ENCODE measurements around the gene ZNF236. TPM values are rescaled to one million over a fixed set of nuclear protein-coding genes. Genes with fewer than 3 reads are reported as not detected.
"Not testable (repeated sequence)": the region's sequence is repeated elsewhere in the genome, so short reads cannot be mapped to it uniquely, and the experiment has no call there.

The ZNF236 gene
- total RNA-seq, 1 experiment from 2014 or later = 27.1 TPM

DNA sequence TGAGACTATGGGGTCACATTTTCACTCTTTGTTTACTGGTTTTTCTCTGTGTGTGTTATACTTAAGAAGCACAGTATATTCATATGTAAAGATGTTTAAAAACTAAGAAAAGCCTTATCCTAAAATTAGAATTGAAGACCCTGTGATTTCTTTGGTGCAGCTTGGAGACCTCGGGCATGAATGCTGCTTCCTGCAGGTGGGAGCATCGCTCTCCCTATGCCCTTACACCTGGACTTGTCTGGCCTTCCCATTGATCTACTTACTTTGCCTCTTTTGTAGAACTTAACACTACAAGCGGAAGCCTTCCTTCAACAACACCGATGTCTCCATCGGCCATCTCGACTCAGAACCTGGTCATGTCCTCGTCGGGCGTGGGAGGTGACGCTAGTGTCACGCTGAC, 114.5 kb downstream of the ZNF236 start:
- Histone ChIP-seq H4K20me1 (ENCODE audit: insufficient read depth, low read depth, low read length) (no peaks in the 10 kb centered on the region), H3K36me3 (ENCODE audit: insufficient read depth, low read length) (peaks cover 24% of the 10 kb centered on the region; the same call in 1 of the 2 replicates), H3K4me3 (ENCODE audit: low read length) (no peak overlapping the region), H3K9me3 (ENCODE audit: low read length) (no peaks in the 10 kb centered on the region), H3K9ac (ENCODE audit: low read length) (no peak overlapping the region), H3K4me2 (ENCODE audit: low read depth, low read length, poor library complexity, severe bottlenecking) (no peak overlapping the region), H3K27me3 (ENCODE audit: low read length) (no peaks in the 10 kb centered on the region), H3K27ac (ENCODE audit: low read length) (0 out of 2 replicates have a peak overlapping the region, but pooled peaks have one; percentile 4), H3K4me1 (ENCODE audit: low read length) (peaks cover 40% of the 10 kb centered on the region), H2AFZ (ENCODE audit: low read length) (no peak overlapping the region), H3K9me2 (replicated peaks; ENCODE audit: insufficient read depth, low read length) (no peaks in the 10 kb centered on the region), H3K79me2 (ENCODE audit: low read length) (peaks cover 16% of the 10 kb centered on the region; the same call in 1 of the 2 replicates)
- DNase-seq = no peak

DNA sequence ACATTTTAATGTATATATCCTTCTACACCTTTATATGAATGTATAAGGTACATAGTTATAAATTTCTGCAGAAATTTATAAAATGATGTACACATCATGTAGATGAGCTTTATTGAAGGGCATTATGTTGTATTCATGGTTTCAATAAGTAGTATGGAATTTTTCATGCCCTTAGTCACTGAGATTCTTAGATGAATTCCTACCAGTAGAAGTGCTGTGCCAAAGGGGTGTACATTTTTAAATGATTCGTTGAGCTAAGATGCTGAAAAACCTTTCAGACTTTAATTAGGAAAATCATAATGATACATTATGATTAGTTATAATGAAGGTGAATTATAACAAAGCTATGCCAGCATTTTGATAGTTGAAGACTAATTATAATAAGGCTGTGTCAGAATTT, 115.2 kb downstream of the ZNF236 start:
- Histone ChIP-seq H3K4me3 (ENCODE audit: low read length) (no peak overlapping the region), H3K9me2 (replicated peaks; ENCODE audit: insufficient read depth, low read length) (no peaks in the 10 kb centered on the region), H3K4me1 (ENCODE audit: low read length) (peaks cover 40% of the 10 kb centered on the region), H4K20me1 (ENCODE audit: insufficient read depth, low read depth, low read length) (no peaks in the 10 kb centered on the region), H3K4me2 (ENCODE audit: low read depth, low read length, poor library complexity, severe bottlenecking) (no peak overlapping the region), H2AFZ (ENCODE audit: low read length) (no peak overlapping the region), H3K27me3 (ENCODE audit: low read length) (no peaks in the 10 kb centered on the region), H3K9ac (ENCODE audit: low read length) (no peak overlapping the region), H3K9me3 (ENCODE audit: low read length) (no peaks in the 10 kb centered on the region), H3K27ac (ENCODE audit: low read length) (peak overlapping the region; percentile 31), H3K36me3 (ENCODE audit: insufficient read depth, low read length) (peaks cover 26% of the 10 kb centered on the region; the same call in 1 of the 2 replicates), H3K79me2 (ENCODE audit: low read length) (peaks cover 10% of the 10 kb centered on the region; the same call in 1 of the 2 replicates)
- no peak for DNase-seq

DNA sequence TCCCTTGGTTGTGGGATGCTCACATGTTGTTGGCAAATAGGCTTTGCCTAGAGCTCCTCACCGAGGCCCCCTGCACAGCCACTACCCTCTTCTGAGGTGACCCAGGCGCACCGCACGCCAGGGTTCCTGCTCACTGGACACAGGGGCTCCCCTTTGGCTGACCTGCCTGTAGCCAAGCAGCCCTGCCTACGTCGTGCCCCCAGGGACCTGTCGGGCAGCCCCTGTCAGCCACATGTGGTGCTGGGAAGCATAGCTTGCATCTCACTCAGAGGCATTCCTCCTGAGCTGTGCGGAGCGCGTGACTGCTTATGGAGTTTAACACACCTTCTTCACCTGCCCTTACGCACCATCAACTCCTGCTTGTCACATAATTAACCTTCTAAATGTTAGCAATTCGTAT, 116.3 kb downstream of the ZNF236 start:
- Histone ChIP-seq H2AFZ (ENCODE audit: low read length) (no peak overlapping the region), H3K27me3 (ENCODE audit: low read length) (no peaks in the 10 kb centered on the region), H3K27ac (ENCODE audit: low read length) (no peak overlapping the region), H3K79me2 (ENCODE audit: low read length) (peaks cover 10% of the 10 kb centered on the region; the same call in 1 of the 2 replicates), H3K9ac (ENCODE audit: low read length) (no peak overlapping the region), H3K4me2 (ENCODE audit: low read depth, low read length, poor library complexity, severe bottlenecking) (no peak overlapping the region), H3K9me3 (ENCODE audit: low read length) (no peaks in the 10 kb centered on the region), H3K4me1 (ENCODE audit: low read length) (peaks cover 39% of the 10 kb centered on the region), H4K20me1 (ENCODE audit: insufficient read depth, low read depth, low read length) (no peaks in the 10 kb centered on the region), H3K36me3 (ENCODE audit: insufficient read depth, low read length) (peaks cover 26% of the 10 kb centered on the region; the same call in 1 of the 2 replicates), H3K4me3 (ENCODE audit: low read length) (no peak overlapping the region), H3K9me2 (replicated peaks; ENCODE audit: insufficient read depth, low read length) (no peaks in the 10 kb centered on the region)
- DNase-seq = no peak

DNA sequence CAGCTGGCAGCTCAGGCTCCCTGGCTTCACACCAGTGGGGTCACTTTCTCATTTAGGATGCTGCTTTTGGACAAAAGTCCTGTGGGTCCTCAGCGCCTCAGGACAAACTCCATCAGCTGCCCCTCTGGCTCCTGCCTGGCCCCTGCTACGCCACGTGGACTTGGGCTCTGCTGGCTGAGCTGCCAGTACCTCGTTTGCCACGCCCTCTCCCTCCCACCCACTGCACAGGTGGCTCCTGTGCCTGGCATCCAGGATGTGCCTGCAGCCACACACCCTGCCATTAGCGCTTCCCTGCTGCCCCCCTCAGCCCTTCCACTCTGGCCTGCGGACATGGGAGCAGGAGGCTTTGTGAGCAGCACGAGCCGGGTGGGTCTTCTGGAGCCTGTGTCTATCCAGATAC, 118.9 kb downstream of the ZNF236 start:
- H4K20me1 ChIP-seq (ENCODE audit: insufficient read depth, low read depth, low read length) = no peaks in the 10 kb centered on the region
- peaks cover 18% of the 10 kb centered on the region for H3K4me1 ChIP-seq (ENCODE audit: low read length)
- H3K36me3 ChIP-seq (ENCODE audit: insufficient read depth, low read length) = peaks cover 26% of the 10 kb centered on the region
- H3K4me3 ChIP-seq (ENCODE audit: low read length) = no peak overlapping the region
- H3K9me3 ChIP-seq (ENCODE audit: low read length) = no peaks in the 10 kb centered on the region
- DNase-seq = no peak
- no peak overlapping the region for H2AFZ ChIP-seq (ENCODE audit: low read length)
- no peaks in the 10 kb centered on the region for H3K27me3 ChIP-seq (ENCODE audit: low read length)
- H3K4me2 ChIP-seq (ENCODE audit: low read depth, low read length, poor library complexity, severe bottlenecking) = no peak overlapping the region
- no peak overlapping the region for H3K9ac ChIP-seq (ENCODE audit: low read length)
- H3K9me2 ChIP-seq (replicated peaks; ENCODE audit: insufficient read depth, low read length) = no peaks in the 10 kb centered on the region
- no peaks in the 10 kb centered on the region for H3K79me2 ChIP-seq (ENCODE audit: low read length)
- no peak overlapping the region for H3K27ac ChIP-seq (ENCODE audit: low read length)

DNA sequence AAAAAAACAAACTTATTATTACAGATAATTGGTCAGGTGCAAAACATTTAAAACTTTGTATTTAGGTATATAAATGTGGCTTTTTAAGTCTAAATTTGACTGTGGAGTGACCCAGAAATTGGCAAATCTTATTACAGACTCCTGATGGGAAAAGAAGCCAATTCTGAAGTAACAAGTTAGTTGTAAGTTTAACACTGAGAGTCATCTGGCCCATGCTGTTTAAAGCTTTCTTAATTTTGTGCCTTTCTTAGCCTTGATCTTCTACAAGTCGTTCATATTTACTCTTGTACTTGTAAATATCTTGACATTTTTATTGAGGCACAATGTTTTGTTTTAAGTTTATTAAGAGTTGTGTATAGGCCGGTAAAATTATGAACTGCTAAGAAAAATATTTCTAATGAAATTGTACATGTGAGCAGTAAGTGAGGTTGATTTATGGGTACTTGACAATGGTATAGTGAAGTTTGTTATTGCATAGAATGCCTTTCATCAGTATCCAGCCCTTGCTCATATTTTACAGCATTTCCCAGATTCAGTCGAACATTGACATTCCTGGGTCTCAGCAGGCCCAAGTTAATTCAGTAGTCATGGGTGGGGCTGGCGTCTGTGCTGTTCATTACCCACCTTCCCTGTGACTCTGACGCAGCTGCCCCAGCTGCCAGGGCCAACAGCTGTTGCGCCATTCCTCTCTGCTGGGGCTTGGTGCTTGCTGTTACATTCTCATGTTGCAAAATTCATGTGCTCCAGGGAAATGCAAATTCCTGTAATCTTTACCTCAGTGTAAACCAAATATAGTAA, 121.4 kb downstream of the ZNF236 start:
- no peaks in the 10 kb centered on the region for H3K4me1 ChIP-seq (ENCODE audit: low read length)
- H3K36me3 ChIP-seq (ENCODE audit: insufficient read depth, low read length) = peaks cover 22% of the 10 kb centered on the region
- H3K27me3 ChIP-seq (ENCODE audit: low read length) = no peaks in the 10 kb centered on the region
- no peak for DNase-seq
- no peak overlapping the region for H3K9ac ChIP-seq (ENCODE audit: low read length)
- H4K20me1 ChIP-seq (ENCODE audit: insufficient read depth, low read depth, low read length) = no peaks in the 10 kb centered on the region
- H2AFZ ChIP-seq (ENCODE audit: low read length) = no peak overlapping the region
- no peaks in the 10 kb centered on the region for H3K9me2 ChIP-seq (replicated peaks; ENCODE audit: insufficient read depth, low read length)
- H3K4me2 ChIP-seq (ENCODE audit: low read depth, low read length, poor library complexity, severe bottlenecking) = no peak overlapping the region
- H3K79me2 ChIP-seq (ENCODE audit: low read length) = no peaks in the 10 kb centered on the region
- H3K9me3 ChIP-seq (ENCODE audit: low read length) = no peaks in the 10 kb centered on the region
- no peak overlapping the region for H3K4me3 ChIP-seq (ENCODE audit: low read length)
- H3K27ac ChIP-seq (ENCODE audit: low read length) = no peak overlapping the region

DNA sequence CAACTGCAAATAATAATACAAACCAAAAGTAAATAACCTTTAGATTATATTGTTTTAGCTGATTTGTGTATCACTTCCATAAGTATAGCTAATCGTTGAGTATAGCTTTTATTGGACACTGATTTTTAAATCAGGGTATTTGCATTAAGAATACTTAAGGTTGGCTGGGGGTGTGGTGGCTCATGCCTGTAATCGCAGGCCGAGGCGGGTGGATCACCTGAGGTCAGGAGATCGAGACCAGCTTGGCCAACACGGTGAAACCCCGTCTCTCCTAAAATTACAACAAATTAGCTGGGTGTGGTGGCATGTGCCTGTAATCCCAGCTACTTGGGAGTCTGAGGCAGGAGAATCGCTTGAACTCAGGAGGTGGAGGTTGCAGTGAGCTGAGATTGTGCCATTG, 122.0 kb downstream of the ZNF236 start:
- H3K79me2 ChIP-seq (ENCODE audit: low read length); DNase-seq; H3K4me1 ChIP-seq (ENCODE audit: low read length); H3K9ac ChIP-seq (ENCODE audit: low read length); H3K4me3 ChIP-seq (ENCODE audit: low read length); H3K27ac ChIP-seq (ENCODE audit: low read length); H3K9me3 ChIP-seq (ENCODE audit: low read length); H3K9me2 ChIP-seq (replicated peaks; ENCODE audit: insufficient read depth, low read length); H2AFZ ChIP-seq (ENCODE audit: low read length); H3K4me2 ChIP-seq (ENCODE audit: low read depth, low read length, poor library complexity, severe bottlenecking); H3K27me3 ChIP-seq (ENCODE audit: low read length); H4K20me1 ChIP-seq (ENCODE audit: insufficient read depth, low read depth, low read length): not testable (repeated sequence)
- peaks cover 28% of the 10 kb centered on the region for H3K36me3 ChIP-seq (ENCODE audit: insufficient read depth, low read length)

DNA sequence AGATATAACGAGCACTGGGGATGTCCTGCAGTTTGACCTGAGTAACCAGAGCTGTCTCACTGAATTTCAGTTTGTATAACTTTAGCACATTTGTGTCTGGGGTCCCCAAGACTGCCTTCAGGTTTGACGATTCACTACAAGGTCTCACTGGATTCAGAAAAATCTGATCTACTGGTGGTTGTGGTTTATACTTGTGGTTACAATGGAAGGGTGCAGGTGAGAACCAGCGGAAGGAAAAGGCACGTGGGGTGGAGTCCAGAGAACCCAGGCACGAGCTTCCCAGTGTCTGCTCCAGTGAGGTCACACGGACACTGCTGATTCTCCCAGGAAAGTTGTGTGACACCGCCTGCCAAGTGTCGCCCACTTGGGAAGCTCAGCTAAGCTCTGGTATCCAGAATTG, 126.0 kb downstream of the ZNF236 start:
- Histone ChIP-seq H3K79me2 (ENCODE audit: low read length) (no peaks in the 10 kb centered on the region), H3K9me3 (ENCODE audit: low read length) (no peaks in the 10 kb centered on the region), H3K27ac (ENCODE audit: low read length) (no peak overlapping the region), H3K4me2 (ENCODE audit: low read depth, low read length, poor library complexity, severe bottlenecking) (no peak overlapping the region), H3K27me3 (ENCODE audit: low read length) (no peaks in the 10 kb centered on the region), H3K9ac (ENCODE audit: low read length) (no peak overlapping the region), H4K20me1 (ENCODE audit: insufficient read depth, low read depth, low read length) (no peaks in the 10 kb centered on the region), H2AFZ (ENCODE audit: low read length) (no peak overlapping the region), H3K4me3 (ENCODE audit: low read length) (no peak overlapping the region), H3K36me3 (ENCODE audit: insufficient read depth, low read length) (peaks cover 37% of the 10 kb centered on the region), H3K9me2 (replicated peaks; ENCODE audit: insufficient read depth, low read length) (no peaks in the 10 kb centered on the region), H3K4me1 (ENCODE audit: low read length) (no peaks in the 10 kb centered on the region)
- no peak for DNase-seq

DNA sequence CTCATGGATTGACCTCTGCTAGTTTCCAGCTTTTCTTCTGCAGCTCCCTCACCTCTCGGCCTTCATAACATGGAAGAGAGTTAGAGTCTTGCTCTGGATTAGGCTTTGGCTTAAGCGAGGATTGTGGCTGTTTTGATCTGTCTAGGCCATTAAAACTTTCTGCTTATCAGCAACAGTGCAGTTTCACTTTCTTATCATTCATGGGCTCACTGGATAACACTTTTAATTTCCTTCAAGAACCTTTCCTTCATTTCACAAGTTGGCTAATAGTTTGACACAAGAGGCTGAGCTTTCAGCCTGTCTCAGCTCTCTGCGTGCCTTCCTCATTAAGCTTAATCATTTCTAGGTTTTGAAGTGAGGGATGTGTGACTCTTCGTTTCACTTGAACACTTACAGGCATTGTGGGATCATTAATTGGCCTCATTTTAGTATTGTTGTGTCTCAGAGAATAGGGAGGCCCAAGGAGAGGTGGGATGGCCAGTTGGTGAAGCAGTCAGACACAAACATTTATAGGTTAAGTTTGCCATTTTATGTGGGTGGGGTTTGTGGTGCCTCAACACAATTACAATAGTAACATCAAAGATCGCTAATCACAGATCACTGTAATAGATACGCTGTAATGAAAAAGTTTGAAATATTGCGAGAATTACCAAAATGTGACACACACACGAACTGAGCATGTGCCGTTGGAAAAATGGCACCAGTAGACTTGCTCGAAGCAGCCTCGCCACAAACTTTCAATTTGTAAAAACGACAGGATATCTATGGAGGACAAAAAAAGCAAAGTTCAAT, 129.3 kb downstream of the ZNF236 start:
- H3K4me2 ChIP-seq (ENCODE audit: low read depth, low read length, poor library complexity, severe bottlenecking) = no peak overlapping the region
- no peaks in the 10 kb centered on the region for H3K27me3 ChIP-seq (ENCODE audit: low read length)
- no peaks in the 10 kb centered on the region for H3K4me1 ChIP-seq (ENCODE audit: low read length)
- no peaks in the 10 kb centered on the region for H4K20me1 ChIP-seq (ENCODE audit: insufficient read depth, low read depth, low read length)
- H3K9me3 ChIP-seq (ENCODE audit: low read length) = no peaks in the 10 kb centered on the region
- no peaks in the 10 kb centered on the region for H3K9me2 ChIP-seq (replicated peaks; ENCODE audit: insufficient read depth, low read length)
- peaks cover 47% of the 10 kb centered on the region; the same call in 1 of the 2 replicates for H3K36me3 ChIP-seq (ENCODE audit: insufficient read depth, low read length)
- no peak overlapping the region for H3K4me3 ChIP-seq (ENCODE audit: low read length)
- H3K9ac ChIP-seq (ENCODE audit: low read length) = no peak overlapping the region
- H3K27ac ChIP-seq (ENCODE audit: low read length) = no peak overlapping the region
- no peaks in the 10 kb centered on the region; the same call in 1 of the 2 replicates for H3K79me2 ChIP-seq (ENCODE audit: low read length)
- H2AFZ ChIP-seq (ENCODE audit: low read length) = no peak overlapping the region
- no peak for DNase-seq

All from Karpas-422 (cell line).